Tongue (tissue), 2 donors: Measurements from ENCODE around the gene RPL7A. TPM values are rescaled to one million over a fixed set of nuclear protein-coding genes. Genes with fewer than 3 reads are reported as not detected.
"Not testable (repeated sequence)": the region's sequence is repeated elsewhere in the genome, so short reads cannot be mapped to it uniquely, and the experiment has no call there.

Experiments
- DNase-seq: peaks from one replicate; pipeline ENCODE4 v3.0.0-alpha.2; 2015
- total RNA-seq: library from RNA; depleted of rRNA; stranded (reverse); fragments of >200 nt; gene quantifications from one replicate; pipeline ENCODE4 v1.2.3, GENCODE V29; 2014

RPL7A gene
- total RNA-seq, result 1,430 TPM

DNA sequence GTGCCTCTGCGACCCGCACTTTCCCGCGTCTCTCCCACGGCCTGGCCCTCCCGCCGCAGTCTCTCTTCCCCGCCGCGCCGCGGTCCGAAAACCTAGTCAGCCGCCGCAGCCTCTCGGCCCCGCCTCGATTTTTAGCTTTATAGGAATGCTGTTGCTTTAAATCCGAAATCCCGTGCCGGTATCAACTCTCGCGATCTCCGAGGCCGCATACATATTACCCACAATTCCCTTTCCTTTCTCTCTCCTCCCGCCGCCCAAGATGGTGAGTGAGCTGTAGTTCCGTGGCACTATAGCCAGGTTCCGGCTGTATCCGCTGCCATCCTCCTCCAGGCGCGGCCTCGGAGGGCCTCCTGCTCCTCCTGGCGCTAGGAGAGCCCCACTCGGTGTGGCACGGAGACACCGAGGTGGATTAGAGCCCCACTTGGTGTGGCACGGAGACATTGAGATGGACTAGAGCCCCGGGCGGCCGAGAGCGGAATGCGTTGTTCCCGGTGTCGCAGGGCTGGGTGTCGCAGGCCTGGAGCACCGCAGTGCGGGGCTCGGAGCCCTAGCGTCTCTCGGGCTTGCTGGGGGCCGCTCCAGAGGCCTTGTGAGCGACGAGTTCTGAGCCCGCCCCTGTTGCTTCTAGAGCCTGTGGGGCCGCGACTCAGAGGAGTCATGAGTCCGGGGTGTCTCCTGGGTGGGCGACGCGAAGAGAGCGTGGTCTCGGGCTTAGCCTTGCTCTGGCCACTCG lies at the start of gene RPL7A, which contains the start of gene MED22:
RPL7A (plus strand) TSS at position 234 of the 733 bp plus-strand sequence; CDS start at position 260, 26 bp downstream.
MED22 (minus strand) TSS at position 147 of the 733 bp plus-strand sequence. CDS start 1,469 bp downstream, outside the sequence.
- peak; percentile 99 for DNase-seq

DNA sequence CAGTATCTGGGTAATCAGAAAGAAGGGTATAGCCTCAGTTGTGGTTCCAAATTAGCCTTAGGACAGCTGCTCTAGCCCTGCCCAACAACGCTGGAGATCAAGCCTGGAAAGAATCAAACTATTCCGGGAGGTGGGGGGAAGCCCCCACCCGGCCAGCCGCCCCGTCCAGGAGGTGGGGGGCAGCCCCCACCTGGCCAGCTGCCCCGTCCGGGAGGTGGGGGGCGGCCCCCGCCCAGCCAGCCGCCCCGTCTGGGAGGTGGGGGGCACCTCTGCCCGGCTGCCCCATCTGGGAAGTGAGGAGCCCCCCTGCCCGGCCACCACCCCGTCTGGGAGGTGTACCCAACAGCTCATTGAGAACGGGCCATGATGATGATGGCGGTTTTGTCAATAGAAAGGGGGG lies 48.0 kb upstream of the RPL7A start:
- DNase-seq, result peak; percentile 5

DNA sequence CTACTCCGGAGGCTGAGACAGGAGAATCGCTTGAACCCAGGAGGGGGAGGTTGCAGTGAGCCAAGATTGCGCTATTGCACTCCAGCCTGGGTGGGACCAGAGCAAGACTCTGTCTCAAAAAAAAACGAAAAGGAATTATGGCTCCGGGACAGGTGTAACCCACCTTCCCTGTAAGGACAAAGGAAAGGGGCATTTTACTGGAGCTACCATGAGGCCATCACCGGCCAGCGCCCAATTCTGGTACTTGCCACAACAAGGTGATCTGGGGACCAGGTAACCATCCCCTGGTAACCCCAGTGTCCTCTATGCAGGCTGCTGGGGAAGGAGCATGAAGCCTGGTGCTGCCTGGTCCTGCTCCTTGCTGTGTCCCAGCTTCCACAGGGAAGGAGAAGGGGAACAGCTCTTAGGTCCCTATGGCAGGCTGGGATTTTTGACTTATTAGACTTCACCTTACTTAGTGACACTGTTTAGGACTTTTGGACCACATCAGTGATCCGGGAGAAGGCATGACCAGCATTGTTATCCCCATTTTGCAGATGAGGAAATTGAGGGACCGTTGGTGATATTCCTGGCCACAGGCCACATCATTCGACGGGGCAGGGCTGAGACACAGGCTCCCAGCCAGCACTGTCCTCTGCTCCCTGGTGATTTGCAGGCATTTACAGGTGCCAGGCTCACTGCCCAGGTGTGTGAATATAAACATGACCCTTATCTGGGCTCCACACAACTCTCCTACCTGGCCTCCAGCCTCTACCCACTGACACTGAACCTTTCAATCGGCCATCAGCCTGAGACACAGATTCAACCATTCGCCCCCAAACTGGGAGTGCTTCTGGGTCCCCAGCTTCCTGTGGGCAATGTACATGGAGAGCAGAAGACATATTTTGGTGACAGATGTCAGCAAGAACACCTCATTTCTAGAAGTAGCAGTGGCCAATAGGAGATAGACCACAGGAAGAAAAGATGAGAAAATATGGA lies 46.5 kb upstream of the RPL7A start:
- no peak for DNase-seq

DNA sequence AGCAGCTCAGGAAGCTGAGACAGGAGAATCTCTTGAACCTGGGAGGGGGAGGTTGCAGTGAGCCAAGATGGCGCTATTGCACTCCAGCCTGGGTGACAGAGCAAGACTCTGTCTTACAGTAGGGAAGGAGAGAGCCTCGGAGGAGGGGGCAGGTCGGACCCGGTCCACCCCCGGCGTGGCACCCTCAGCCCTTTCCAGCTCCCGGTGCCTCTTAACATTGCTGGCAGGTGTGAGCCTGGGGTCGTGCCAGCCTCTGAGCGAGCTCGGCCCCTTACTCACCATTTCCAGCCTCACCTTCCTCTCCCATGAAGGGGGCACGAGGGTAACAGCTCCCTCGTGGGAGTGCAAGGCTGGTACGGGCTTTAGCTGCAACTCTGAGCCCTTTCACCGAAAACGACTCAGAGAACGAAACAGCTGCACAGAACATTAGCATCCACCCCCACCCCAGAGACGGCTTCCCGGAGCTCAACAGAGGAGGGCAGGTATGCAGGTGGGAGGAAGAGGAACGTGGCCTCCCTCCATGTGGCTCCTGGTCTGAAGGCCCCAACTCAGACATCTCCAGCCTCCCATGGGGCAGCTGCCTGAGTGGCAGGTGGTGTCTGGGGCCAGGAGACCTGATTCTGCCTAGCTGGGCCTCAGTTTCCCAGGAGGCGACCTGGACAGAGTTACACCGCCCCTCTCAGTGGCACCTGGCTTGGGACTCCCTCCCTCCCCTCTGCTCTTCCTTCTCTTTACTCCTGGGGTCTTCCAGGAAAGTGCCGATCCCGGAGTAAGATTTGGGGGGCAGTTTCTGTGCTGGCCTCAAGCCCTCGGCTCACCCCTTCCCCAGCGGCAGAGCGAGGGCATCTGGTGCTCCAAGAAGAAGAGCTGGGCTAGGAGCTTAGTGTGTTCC lies 44.5 kb upstream of the RPL7A start:
- no peak for DNase-seq

DNA sequence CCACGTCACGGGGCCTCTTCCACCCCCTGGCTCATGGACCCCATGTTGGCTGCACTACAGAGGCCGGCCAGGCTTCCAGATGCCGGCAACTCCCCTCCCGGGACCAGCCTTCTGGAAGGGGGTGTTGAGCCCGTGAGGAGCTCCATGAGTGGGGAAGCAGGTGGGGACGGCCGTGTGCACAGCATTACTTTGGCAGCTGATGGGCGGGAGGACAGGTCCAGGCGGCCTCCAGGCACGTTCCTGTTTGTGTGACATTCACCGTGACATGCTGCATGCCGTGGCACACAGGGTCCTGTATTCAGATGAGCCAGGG lies 43.9 kb upstream of the RPL7A start:
- DNase-seq, result peak; percentile 5

DNA sequence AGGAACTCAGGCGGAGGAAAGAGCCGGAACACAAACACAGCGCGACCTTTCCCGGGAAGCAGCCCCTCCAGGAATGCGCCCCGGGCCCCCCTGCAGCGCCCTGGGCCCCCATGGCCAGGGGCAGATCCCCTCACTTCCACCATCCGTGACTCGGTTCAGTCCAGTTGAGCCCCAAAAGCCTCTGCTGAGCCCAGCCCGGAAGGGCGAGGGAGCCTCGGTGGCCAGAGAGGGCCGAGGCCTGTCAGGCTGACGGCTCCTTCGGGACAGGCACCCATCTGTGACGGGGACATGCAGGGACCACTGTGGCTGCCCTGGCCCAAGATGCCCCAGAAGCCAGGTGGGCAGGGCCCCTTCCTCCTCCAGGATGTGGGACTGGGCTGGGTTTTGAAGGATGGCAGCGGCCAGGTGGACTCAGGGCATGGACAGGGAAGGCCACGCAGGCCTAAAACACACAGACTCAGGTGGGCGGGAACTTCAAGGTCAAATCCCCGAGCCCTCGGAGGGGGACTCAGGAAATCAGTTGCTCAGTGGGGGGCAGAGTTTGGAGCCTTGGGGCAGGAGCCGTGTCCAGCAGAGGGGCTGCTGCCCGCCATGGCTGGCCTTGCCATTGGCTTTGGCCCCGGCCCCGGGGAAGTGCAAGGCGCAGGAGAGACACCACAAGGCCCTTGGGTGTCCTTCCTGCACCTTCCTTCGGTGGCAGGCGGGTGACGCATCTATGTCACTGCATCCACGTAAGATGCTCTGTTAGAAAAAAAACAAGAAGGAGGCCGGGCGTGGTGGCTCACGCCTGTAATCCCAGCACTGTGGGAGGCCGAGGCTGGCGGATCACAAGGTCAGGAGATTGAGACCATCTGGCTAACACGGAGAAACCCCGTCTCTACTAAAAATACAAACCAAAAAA lies 43.3 kb upstream of the RPL7A start:
- DNase-seq, result no peak

DNA sequence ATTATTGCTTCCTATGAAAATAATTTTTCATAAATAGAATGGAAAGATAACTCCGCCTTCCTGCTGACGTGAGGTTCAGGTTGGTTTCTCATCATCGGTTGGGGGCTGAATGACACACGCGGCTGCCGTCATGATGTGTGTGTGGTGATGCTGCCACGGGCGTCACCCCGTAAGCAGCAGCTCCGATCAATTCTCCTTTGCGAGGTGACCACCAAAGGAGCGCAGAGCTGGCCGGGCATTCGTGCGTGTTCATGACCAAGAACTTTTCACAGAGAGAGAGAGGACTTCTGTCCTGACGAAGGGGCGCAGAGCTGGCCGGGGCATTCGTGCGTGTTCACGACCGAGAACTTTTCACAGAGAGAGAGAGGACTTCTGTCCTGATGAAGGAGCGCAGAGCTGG lies 42.3 kb upstream of the RPL7A start:
- DNase-seq, result no peak

DNA sequence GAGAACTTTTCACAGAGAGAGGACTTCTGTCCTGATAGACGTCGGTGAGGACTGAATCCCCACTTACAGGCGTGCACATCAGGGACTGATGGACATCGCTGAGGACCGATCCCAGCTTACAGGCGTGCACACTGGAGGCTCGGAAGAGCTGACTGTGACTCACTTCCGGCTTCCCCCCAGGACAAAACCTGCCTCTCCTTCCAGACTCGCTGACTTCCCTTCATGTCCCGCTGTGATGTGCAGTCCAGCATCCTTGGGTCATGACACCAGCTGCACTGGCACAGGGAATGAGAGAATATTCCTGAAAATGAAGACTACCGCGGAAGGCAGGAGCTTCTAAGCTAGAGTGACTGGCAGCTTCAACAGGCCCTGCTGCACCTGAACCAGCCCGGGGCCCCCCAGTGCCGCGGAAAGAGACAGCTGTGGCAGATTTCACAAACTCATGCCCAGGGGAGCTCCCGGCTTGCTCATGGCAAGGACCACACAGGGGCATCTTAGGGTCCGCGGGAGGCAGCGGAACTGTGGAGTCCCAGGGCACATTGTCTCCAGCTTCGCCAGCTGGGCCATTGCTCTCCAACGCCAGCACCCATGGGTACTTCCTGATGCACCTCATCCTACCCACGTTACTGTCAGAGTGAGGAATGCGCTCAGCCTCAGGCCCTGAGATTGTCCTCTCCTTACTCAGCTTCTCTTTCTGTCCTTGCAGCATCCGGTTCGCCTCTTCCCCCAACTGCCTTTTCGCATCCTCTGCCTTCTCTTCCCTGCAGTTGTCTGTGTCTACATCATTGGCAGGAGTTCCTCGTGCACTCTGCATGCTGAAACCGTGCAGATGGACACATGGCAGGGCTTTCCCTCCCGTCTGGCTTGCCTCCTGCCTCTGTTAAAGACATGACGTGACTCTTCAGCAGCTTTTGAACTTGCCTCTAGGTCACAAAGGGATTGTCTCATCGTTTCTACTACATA lies 41.5 kb upstream of the RPL7A start:
- peak; percentile 32 for DNase-seq

DNA sequence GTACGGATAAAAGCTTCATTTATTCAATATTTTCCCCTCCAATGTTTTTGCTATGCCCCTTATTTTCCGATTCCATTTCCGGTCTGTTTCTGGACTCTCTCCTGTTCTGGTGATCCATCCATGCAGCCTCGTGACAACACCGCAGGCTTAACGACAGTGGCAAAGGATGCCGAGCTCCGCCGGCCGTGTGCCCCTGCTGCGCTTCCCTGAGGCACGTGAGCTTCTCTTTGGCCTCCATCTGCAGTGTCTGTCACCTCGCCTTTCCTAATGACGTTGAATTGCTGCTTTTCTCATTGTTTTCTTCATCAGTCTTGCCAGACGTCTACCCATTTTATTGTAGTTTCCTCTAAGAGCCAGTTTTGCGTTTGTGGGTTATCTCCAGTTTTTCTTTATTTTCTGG lies 40.7 kb upstream of the RPL7A start:
- no peak for DNase-seq

DNA sequence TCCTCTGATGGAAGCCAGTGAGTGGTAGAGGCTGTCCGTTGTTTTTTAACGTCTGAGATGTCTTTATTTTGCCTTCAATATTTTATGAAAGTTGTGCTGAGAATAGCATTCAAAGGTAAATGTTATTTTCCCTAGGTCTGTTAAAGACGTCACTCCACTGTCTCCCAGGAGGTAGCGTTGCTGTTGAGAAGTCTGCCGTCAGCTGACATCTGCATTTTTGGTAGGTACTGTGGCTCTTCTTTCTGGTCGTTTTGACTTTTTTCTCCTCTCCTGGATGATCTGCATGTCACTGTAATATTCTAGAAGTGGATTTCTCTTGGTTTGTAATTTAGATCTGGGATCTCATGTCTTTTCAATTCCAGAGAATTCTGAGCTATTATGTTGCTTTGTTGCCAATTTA lies 38.4 kb upstream of the RPL7A start:
- DNase-seq, result no peak

DNA sequence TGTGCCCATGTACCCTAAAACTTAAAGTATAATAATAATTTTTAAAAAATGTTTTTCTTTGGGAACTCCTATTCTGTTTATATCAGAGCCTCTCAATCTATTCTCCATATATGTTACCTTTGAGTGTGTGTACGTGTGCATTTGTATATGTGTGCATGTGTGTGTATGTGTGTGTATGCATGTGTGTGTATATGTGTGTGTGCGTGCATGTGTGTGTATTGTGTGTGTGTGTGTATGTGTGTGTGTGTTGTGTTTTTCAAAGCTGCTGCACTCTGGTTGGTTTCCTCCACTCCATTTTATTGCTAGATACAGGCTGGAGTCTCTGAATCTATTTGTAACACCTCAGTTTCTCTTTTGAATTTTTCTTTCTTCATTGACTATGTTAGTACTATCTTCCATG lies 32.0 kb upstream of the RPL7A start:
- no peak for DNase-seq

DNA sequence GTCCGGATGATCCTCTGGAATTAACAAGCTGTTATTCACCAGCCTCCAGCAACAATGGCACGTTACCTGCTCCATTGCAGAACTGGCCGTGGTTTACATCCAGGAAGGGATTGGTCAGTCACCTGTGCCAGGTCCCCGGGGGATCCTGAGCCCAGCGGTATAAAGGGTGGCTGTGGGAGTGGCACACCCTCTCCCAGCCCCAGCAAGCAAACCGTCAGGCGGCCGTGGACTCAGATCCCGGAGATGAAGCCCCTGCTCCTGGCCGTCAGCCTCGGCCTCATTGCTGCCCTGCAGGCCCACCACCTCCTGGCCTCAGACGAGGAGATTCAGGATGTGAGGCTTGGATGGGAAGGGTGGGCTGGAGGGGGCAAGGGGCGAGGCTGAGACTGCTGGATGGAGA lies 30.5 kb upstream of the RPL7A start:
- not testable (repeated sequence) for DNase-seq

DNA sequence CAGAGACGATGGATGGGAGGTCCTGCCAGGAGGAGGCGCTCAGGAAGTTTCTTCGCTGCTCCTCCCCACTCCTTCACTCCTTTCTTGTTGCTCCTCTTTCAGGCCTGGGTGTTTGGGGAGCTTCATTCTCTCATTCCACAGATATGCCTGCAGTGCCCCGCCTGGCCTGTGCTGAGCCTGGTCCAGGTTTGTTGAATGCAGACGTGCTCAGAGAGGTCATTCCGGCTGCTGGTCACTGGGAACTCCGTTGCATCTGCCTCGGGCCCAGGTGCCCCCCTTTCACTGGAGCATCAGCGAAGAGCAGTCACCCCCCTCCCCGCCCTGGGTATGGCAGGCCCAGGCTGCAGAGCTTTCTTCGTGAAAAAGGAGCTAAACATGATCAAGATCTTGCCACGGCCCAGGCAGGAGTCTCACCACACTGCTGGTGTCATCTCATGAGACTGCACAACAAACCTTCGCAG lies 27.6 kb upstream of the RPL7A start:
- DNase-seq, result no peak

DNA sequence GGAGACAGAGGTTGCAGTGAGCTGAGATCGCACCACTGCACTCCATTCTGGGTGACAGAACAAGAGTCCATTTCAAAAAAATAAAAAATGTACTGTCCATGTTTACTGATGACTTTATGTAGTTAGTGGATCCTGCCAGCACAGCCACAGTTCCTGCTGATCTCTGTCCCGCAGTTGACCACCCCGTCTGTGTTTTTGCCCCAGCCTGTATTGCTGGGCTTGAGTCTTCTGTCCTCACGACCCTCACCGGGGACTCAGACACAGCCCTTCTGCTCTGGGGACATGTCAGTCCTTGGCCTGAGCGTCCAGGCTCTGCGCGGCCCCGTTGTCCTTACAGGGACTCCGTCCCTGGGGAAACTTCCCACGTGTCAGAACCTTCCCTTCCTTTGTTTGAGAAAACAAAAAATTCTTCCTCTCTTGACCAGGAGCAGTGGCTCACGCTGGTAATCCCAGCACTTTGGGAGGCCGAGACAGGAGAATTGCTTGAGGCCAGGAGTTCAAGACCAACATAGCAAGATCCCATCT lies 26.5 kb upstream of the RPL7A start:
- DNase-seq, result no peak

DNA sequence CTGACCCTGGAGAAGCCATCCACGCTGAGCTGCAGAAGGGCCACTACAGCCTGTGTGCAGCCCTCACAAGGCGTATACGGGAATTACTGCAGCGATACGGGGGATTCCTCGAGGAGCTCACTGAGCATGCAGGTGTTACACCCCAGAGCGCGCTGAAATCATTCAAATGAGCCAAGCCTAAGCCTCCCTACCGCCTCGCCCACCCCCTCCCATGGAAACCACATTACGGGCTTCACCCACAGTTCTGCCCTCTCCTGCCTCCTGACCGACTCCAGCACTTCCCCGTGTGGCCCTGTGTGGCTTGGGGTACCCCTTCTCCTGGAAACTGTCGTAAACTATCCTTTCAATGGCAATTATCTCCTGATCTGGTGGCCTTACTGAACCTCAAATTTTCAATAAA lies 25.3 kb upstream of the RPL7A start:
- no peak for DNase-seq

DNA sequence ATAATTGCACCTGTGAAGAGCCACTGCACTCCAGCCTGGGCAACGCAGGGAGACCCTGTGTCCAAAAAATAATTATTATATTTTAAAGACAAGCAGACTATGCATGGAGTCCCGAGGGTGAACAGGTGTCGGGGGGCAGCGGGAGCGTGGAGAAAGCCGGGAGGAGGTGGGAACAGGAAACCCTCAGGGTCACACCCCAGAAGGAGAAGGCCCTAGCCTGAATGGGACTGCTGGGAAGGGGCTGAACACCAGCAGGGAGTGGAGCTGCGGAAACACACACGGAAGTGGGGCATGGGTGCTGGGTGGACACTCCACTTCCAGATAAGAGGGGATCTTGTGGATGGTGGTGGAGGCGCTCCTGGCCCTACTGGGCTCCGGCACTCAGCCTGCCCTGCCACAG lies 24.8 kb upstream of the RPL7A start:
- DNase-seq, result no peak

DNA sequence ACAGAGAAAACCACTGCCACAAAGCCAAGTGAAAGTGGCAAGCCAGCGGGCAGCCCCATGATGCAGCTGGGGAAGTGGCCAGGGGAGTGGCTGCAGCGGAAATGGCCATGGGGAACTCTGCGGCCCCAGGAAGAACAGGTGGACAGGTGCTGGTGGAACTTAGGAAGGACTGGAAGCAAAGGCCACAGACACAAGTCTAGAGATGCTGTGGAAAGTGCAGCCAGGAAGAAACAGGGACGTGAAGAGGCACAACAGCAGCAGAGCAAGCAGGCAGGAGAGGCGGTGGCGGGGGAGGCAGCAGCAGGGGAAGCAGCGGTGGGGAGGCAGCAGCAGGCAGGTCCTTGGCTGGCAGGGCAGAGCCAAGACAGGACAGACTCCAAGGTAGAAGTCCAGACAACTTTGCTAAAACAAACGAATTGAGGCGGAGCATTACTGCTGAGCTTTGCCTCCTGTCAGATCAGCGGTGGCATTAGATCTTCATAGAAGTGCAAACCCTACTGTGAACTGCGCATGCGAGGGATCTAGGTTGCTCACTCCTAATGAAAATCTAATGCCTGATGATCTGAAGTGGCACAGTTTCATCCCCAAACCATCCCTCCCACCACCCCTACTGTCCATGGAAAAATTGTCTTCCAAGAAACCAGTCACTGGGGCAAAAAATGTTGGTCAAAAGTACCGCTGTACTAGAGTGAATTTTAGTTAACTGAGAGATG lies 23.9 kb upstream of the RPL7A start:
- no peak for DNase-seq

DNA sequence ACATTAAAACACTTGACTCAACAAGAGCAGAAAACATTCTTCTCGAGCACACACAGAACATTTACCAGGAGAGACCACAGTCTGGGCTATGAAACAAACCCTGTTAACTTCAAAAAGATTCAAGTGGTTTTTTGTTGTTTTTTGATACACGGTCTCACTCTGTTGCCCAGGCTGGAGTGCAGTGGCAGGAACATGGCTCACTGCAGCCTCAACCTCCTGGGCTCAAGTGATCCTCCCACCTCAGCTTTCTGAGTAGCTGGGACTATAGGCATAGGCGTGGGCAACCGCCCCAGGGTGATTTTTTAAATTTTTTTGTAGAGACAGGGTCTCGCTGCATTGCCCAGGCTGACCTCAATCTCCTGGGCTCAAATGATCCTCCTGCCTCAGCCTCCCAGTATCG lies 21.0 kb upstream of the RPL7A start:
- not testable (repeated sequence) for DNase-seq
